Fibroblast of pulmonary artery (primary cell): ENCODE results near the gene DVL2.

ENCODE experiments used
- DNase-seq: peaks from one replicate; pipeline ENCODE4 v3.0.0-alpha.2; 2010; ENCODE audit warnings: low read depth
- H3K4me3 ChIP-seq: replicated peaks from 2 replicates; pipeline ENCODE4 v1.5.1; 2011; ENCODE audit warnings: low read depth, mild to moderate bottlenecking, control low read depth, low read length, moderate library complexity
- TF ChIP-seq, protein P1 (sequence below): IDR thresholded peaks from 2 replicates; pipeline ENCODE4 v1.5.1; 2011; ENCODE audit warnings: mild to moderate bottlenecking, control low read depth, low read length, inconsistent platforms; ENCODE audit errors: missing control alignments

Gene DVL2

DNA sequence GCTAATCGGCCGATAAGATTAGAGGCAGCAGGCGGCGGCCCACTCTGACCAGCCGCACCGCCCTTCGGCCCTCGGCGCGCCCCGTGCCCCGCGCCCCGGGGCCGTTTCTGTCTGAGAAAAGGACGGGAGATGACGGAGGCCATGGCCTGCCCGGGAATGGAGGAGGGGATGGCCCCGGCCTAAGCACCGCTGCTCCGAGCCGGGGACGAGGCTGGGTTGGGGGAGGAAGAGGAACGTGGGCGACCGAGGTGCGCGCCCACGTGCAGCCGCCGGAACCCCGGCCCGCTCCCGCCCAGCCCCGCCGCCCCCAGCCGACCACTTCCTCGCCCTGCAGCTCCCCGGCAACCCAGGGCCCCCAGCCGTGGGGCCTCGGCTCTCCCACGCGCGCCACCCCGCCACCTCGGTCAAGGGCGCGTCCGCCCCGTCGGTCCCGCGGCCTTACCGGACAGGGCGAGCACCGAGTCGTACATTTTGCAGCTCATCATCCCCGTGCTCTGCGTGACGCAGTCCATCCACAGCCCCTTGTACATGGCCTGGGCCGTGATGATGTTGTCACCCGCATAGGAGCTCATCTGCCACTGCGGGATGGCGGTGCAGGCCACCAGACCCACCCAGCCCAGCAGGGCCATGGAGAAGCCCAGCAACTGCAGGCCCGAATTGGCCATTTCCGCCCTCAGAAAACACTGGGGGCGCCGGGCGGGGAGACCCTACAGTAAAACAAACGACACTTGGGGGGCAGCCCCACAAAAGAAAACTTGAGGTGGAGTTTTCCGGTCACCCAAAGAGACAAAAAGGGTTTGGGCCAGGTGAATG, 27.3 kb upstream of the DVL2 start:
- H3K4me3 ChIP-seq = peak overlapping the region; percentile 40
- TF ChIP-seq, protein P1, sequence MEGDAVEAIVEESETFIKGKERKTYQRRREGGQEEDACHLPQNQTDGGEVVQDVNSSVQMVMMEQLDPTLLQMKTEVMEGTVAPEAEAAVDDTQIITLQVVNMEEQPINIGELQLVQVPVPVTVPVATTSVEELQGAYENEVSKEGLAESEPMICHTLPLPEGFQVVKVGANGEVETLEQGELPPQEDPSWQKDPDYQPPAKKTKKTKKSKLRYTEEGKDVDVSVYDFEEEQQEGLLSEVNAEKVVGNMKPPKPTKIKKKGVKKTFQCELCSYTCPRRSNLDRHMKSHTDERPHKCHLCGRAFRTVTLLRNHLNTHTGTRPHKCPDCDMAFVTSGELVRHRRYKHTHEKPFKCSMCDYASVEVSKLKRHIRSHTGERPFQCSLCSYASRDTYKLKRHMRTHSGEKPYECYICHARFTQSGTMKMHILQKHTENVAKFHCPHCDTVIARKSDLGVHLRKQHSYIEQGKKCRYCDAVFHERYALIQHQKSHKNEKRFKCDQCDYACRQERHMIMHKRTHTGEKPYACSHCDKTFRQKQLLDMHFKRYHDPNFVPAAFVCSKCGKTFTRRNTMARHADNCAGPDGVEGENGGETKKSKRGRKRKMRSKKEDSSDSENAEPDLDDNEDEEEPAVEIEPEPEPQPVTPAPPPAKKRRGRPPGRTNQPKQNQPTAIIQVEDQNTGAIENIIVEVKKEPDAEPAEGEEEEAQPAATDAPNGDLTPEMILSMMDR = no peak
- no peak for DNase-seq

DNA sequence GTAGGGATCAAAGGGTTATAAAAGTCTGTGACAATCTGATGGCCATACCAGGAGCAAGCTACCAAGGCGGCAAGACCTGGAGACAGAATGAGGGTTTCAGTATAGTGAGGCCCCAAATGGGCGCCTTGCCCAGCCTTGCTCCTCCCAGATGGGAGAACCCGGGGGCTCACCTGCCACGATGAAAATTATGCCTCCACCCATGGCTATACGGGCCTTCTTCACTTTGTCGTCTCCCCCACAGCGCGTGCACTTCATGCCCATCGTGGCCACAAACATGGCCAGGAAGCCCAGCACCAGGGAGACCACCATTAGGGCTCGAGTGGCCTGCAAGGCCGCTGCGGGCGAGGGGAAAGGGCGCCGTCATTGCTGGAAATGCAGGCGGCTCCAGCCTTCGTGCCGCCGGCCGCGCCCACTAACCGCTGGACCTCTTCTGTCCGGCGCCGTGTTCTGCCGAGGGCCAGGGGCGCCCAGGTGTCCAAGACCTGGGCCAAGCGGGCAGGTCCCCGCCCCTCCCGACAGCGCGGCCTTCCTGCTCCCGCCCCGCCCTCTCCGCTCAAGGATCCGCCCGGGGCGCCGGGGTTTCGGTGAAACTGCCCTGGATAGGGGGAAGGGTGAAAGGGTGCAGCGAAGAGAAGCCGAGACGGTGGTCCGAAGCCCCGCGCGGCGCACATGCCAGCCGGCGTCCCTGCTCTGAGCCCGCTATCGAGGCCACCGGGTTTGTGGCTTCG, 26.5 kb upstream of the DVL2 start:
- no peak for DNase-seq

DNA sequence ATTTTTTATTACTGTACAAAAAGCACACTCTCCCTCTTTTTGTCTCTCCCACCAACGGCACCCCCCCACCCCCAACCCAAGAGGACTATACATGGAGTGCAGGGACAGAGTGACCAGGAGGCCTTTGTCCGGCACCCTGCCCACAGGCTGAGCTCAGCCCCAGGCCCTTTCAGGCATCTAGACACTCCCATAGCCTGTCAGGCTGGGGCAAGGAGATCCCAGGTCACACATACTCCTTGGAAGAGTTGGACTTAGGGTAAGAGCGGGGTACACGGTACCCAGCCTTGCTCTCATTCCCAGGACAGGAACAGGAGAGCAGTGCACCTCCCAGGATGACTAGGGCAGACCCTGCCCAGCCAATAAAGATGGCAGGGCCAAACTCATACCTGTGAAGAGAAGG, 25.8 kb upstream of the DVL2 start:
- DNase-seq = no peak
- no peak overlapping the region for H3K4me3 ChIP-seq
- TF ChIP-seq, protein P1 = no peak

More for the DNA sequence above, 26.5 kb upstream of the DVL2 start:
- peak overlapping the region; percentile 40 for H3K4me3 ChIP-seq
- TF ChIP-seq, protein P1 = no peak

DNA sequence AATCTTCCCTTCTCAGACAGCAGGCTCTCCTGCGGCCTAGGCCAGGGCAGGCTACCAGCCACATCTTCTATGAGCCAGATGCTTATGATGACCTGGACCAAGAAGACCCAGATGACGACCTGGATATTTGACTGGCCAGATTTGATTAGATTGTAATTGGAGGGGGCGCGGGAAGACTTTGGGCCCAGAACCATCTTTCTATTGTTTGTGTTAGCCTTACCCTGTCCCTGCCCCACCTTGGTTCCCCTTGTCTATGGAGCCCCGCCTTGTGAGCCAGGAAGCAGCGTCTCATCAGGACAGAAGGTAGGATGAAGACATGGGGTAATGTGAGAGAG, 25.2 kb upstream of the DVL2 start:
- TF ChIP-seq, protein P1 = no peak
- H3K4me3 ChIP-seq = no peak overlapping the region
- no peak for DNase-seq

DNA sequence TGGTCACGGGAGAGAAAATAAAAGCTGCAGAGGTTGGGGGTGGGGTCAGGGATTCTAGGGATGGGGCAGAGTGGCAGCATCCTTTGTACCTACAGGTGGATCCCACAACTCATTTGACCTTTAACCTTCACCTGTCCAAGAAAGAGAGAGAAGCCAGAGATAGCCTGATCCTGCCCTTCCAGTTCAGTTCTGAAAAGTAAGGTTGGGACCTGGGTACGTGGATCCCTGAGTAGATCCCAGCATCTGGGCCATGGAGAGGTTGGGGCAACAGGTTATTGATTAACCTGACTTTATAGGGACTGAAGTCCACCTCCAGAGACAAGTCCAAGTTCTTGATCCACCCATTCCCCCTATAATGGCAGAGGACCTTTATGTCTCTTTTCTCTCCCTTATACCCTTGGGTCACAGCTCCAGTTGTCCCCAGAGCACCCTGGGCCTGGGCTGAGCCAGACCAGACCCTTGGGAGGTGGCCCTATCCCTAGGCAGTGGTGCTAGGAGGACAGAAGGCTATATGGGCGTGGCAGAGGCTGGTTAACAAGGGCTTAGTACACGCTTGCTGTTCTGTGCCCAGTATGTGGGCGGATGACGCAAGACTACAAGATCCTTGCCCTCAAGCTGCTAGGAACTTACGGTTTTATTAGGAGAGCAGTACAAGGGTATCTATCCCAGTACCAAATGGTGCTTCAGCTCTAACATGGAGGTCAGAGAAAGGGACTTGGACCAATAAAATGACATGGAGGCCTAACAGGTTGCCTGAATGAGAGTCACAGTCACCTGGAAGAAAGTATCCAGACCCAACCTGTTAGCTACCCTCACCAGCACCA, 24.6 kb upstream of the DVL2 start:
- DNase-seq = peak; percentile 44
- TF ChIP-seq, protein P1 = no peak
- H3K4me3 ChIP-seq = no peak overlapping the region

DNA sequence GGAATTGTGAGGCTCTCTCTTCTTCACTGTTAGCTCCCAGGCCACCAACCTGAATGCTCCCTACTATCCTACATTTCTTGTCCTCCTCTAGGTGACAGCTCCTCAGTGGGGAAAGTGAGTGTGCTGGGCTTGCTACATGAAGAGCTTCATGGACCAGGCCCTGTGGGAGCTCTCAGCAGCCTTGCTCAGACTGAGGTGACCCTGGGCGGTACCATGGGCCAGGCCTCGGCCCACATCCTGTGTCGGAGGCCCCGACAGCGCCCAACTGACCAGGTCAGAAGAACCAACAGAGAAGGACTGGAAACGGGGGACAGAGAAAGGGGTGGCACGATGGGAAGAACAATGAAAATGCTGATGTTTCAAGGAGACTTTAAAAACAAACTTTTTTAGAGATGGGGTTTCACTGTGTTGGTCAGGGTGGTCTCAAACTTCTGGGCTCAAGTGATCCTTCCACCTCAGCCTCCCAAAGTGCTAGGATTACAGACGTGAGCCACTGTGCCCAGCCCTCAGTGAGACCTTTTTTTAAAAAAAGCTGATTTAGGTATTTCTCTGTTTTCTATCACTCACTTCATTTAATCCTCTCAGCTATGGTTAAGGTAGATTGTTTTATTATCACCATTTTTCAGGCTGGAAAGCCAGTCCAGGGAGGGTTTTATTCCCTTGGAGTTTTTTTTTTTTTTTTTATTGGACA, 22.6 kb upstream of the DVL2 start:
- TF ChIP-seq, protein P1 = no peak
- H3K4me3 ChIP-seq = no peak overlapping the region
- DNase-seq = no peak
